VCaP (cell line): ENCODE measurements around the gene KCNA3.

ENCODE experiments used
- H3K27ac ChIP-seq: fragments of 450-650 bp; 2 replicates; pipeline ENCODE4 v1.5.1; 2017
- TF ChIP-seq, protein P1 (sequence below): fragments of 450-650 bp; conservative IDR thresholded peaks from 2 replicates; pipeline ENCODE4 v1.5.1; 2017; ENCODE audit warnings: mild to moderate bottlenecking, moderate library complexity

KCNA3 gene

DNA sequence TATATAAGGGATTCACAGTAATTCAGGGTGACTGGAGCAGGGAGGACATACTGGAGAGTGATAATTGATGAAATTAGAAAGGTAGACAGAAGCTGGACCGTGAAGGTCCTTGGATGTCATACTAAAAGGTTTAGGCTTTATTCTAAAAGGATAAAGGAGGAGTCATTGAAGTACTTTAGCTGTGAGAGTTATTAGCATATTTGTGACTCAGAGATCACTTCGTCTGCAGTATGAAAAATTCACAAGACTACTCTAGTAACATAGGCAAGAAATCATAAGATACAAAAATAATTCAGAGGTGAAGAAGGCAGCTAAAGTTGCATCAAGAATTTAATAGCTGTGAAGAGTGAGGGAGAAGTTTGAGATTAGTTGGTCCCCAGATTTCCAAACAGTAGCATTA is 26.3 kb downstream of the KCNA3 start:
- TF ChIP-seq, protein P1, sequence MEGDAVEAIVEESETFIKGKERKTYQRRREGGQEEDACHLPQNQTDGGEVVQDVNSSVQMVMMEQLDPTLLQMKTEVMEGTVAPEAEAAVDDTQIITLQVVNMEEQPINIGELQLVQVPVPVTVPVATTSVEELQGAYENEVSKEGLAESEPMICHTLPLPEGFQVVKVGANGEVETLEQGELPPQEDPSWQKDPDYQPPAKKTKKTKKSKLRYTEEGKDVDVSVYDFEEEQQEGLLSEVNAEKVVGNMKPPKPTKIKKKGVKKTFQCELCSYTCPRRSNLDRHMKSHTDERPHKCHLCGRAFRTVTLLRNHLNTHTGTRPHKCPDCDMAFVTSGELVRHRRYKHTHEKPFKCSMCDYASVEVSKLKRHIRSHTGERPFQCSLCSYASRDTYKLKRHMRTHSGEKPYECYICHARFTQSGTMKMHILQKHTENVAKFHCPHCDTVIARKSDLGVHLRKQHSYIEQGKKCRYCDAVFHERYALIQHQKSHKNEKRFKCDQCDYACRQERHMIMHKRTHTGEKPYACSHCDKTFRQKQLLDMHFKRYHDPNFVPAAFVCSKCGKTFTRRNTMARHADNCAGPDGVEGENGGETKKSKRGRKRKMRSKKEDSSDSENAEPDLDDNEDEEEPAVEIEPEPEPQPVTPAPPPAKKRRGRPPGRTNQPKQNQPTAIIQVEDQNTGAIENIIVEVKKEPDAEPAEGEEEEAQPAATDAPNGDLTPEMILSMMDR: no peak
- no peak overlapping the region for H3K27ac ChIP-seq

DNA sequence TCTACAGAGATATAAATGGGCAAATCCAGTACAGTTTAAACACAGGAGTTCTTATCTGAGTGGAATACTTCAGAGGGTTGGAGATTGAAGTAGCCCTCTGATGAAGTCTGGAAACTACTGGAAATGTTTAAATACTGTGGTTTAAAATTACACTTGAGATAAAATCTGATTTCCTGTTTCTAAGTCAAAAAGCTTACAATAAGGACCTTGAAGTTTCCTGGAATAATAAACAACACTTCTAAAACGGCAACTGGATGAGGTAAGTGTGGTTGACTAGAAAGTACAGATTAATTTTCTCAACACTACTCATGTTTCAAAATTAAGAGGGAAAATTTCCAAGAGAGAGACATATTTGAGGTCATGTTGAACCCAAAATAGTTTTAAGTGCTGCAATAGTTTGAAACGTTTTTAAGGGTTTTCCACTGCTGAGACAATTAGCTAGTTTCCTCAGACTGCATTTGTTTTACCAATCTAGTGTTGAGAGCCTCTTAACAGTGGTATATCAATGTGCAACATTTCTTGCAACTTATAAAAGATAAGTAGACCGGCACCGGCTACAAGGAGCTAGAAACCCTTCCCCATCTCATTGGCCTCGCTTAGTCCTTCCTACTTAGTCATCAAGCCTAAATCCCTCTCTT is 27.4 kb downstream of the KCNA3 start:
- H3K27ac ChIP-seq: no peak overlapping the region
- TF ChIP-seq, protein P1: no peak

DNA sequence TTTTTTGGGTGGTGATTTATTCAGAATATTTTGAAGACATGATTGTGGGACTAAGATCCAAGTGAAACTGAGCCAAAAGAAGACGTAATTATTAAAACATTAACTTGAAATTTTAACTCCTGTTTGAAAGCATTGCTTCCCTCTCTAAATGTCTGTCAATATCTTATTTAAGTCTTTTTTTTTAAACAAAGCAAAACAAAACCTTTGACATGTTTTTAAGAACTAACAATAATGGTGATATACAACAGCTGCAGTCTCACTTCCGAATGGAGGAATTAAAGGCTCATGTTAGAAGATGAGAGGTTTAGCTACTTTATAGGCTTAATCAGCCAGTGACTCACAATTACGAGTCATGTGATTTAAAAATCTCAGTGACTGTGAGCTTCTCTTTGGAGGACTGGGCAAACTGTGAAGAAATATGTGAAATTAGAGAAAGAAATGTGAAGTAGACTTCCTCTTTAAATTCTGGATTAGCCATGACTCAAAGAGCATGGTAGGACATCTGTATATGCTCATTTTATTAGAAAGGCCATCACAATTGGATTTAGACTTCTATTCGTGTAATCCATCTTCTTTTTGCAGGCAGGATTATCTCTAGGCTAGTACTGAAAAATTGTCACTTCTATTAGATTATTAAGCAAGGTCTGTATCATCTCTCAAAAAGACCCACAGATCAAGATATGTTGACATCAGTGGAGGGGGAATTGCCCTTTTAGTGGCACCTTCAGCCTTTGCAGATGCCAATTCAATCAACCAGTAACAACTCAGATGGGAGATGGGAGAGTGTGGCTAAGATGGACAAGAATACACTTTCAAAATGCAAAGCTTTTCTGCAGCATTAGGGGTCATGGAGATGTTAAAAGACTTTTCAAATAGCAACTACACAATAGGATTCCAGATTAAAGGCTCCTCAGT is 28.7 kb downstream of the KCNA3 start:
- TF ChIP-seq, protein P1: no peak
- H3K27ac ChIP-seq: no peak overlapping the region

DNA sequence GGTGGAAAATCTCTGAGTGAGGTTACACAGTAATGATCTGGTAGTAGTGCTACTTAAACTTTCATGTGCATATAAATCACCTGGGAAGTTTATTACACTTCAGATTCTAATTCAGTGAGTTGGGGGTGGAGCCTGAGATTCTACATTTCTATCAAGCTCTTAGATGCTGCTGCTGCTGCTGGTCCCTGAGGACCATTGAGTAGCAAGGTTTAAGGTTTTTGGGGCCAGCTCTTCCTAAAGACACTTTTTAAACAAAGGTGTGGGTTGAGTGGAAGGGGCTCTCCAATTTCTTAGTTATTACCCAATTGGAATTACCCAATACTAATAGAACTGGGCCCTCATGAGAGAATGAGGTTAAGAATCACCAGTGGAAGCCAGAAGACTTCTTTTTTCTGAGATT is 29.5 kb downstream of the KCNA3 start:
- TF ChIP-seq, protein P1: no peak
- no peak overlapping the region for H3K27ac ChIP-seq

DNA sequence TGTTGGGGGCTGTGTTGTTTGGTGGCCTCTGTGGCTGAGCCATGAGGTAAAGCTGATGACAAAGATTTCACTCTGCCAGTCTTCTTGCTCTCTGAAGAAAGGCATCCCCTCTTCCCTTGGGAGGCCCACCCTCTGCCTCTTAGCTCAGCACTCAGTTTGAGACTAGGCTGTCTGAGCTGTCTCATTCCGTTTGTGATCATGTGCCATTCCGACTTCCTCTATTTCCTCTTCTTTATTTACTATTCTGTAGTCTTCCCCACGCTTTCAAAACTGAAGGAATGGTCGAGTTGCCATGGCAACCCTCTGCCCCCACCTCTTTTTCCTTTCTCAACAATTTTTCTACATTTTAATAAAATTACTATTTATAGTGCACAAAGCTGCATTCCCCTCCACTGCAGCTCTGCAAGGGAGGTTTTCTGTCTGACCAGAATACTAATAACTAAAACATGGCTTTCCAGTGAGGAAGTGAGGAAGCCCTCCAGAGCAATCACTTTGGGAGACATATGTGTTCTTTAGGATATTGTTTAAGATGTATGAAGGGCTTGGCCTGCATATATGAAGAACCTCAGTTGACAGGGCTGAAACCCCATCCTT is 30.8 kb downstream of the KCNA3 start:
- TF ChIP-seq, protein P1: no peak
- no peak overlapping the region for H3K27ac ChIP-seq

DNA sequence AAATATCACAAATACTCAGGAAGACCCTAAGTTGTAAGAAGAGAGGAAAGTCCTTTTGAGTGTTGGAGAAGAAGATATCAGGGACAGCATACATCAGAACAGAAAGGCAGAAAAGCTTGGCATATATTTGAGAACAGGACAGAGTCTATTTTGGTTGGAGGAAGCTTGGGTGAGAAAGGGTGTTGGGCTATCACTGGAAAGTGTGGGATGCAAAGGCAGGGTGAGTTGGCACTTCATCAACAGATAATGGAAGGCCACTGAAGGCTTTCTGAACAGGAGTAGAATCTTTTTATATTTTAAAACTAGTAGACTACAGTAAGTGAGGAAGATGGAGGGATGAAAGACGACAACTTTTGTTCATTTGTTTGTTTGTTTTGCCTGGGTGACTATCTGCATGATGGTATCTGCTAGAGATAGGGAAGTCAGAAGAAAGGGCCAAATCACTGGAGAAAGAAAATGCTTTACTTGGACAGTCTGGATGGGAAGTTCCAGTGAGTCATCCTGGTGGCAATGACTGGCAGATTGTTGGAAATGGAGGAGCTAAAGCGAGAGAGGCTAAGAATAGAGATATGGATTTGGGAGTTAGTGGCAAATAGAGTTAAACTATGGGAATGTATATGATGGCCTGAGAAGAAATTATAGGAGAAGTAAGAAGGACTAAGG is 34.9 kb downstream of the KCNA3 start:
- TF ChIP-seq, protein P1: no peak

DNA sequence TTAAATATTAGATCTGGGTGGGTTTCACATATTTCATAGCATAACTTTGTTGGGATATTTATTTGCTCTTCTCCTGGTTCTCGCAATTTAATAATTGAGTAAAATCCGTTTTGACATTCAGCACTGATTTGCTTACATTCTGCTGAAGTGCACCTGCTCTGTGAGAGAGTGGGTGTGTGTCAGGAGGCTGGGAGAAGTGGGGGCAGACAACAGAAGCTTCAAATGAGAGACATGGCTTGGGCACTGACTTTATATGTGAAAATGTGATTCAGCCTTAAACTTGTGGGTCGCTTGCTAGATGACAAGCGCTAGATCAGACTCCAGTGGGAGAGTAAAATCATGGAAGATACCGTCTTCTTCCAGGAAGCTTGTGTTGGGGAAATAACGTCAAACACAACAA is 36.2 kb downstream of the KCNA3 start:
- TF ChIP-seq, protein P1: no peak
- no peak overlapping the region for H3K27ac ChIP-seq

More for the DNA sequence above, 34.9 kb downstream of the KCNA3 start:
- H3K27ac ChIP-seq: no peak overlapping the region
